HepG2 (cell line): ENCODE data around the gene KATNA1. TPM values are rescaled to one million over a fixed set of nuclear protein-coding genes. Genes with fewer than 3 reads are reported as not detected.

ENCODE experiments used
- ATF1 ChIP-seq: IDR thresholded peaks from 2 replicates; pipeline ENCODE4 v1.6.1; 2016; ENCODE audit warnings: mild to moderate bottlenecking, control low read depth
- ERF ChIP-seq: IDR thresholded peaks from 2 replicates; pipeline ENCODE4 v1.6.1; 2018; ENCODE audit warnings: missing biosample characterization, missing genetic modification reagents
- HES4 ChIP-seq: sonication (generic); formaldehyde crosslinking; IDR thresholded peaks from 2 replicates; pipeline ENCODE4 v1.9.0; 2021; ENCODE audit warnings: mild to moderate bottlenecking, missing genetic modification reagents, borderline replicate concordance
- JUN ChIP-seq: sonication (generic); formaldehyde crosslinking; IDR thresholded peaks from 2 replicates; pipeline ENCODE4 v1.4.0; 2020; ENCODE audit warnings: mild to moderate bottlenecking, missing genetic modification reagents
- JUNB ChIP-seq: sonication (generic); formaldehyde crosslinking; IDR thresholded peaks from 2 replicates; pipeline ENCODE4 v1.8.0; 2022; ENCODE audit warnings: missing genetic modification reagents, mild to moderate bottlenecking, borderline replicate concordance
- NR3C1 ChIP-seq: sonication (generic); formaldehyde crosslinking; IDR thresholded peaks from 2 replicates; pipeline ENCODE4 v1.4.0; 2020; ENCODE audit warnings: missing genetic modification reagents
- PCBP2 ChIP-seq: fragments of 200-400 bp; formaldehyde crosslinking; optimal IDR thresholded peaks from 2 replicates; pipeline ENCODE3; 2018; ENCODE audit warnings: low read length, low read depth; ENCODE audit not compliant: poor library complexity, severe bottlenecking
- PPARG ChIP-seq: conservative IDR thresholded peaks from 2 replicates; pipeline ENCODE4 v1.6.1; 2016; ENCODE audit warnings: missing biosample characterization, missing genetic modification reagents
- STAT5B ChIP-seq: sonication (generic); formaldehyde crosslinking; IDR thresholded peaks from 2 replicates; pipeline ENCODE4 v1.4.0; 2020; ENCODE audit warnings: missing genetic modification reagents
- TBP ChIP-seq: sonication (generic); formaldehyde crosslinking; IDR thresholded peaks from 2 replicates; pipeline ENCODE4 v1.5.0; 2020; ENCODE audit warnings: missing genetic modification reagents
- TCF7L2 ChIP-seq: IDR thresholded peaks from 2 replicates; pipeline ENCODE4 v1.6.1; 2011; ENCODE audit warnings: mild to moderate bottlenecking, low read depth, low read length, moderate library complexity
- ZNF30 ChIP-seq: sonication (generic); formaldehyde crosslinking; IDR thresholded peaks from 2 replicates; pipeline ENCODE4 v1.5.0; 2020; ENCODE audit warnings: mild to moderate bottlenecking, missing genetic modification reagents
- ZNF737 ChIP-seq: sonication (generic); formaldehyde crosslinking; IDR thresholded peaks from 2 replicates; pipeline ENCODE4 v1.5.0; 2020; ENCODE audit warnings: missing genetic modification reagents, mild to moderate bottlenecking, borderline replicate concordance
- polyA plus RNA-seq, 8 experiments: library from polyadenylated mRNA; depleted of rRNA in 3 of 8; stranded (reverse) in 7 of 8; unstranded in 1 of 8; fragments of >200 nt; fragmentation: Illumina TruSeq in 4 of 8; extraction: Trizol in 4 of 8; gene quantifications; 2 replicates each; pipeline versions ENCODE4 v1.2.1 to v1.2.3, GENCODE V29; 2011 to 2016; ENCODE audit warnings: low read depth in 4 of 8, missing spikeins in 1 of 8, mixed read lengths in 1 of 8; ENCODE audit not compliant: insufficient read depth in 1 of 8
- total RNA-seq, 5 experiments: library from RNA; depleted of rRNA; stranded (reverse); fragments of >200 nt; fragmentation: Illumina TruSeq; extraction: Trizol; gene quantifications; 2 replicates each; pipeline ENCODE4 v1.2.3, GENCODE V29; 2016; ENCODE audit warnings: low read depth in 1 of 5
- TF ChIP-seq, protein P1 (sequence below): sonication (generic); formaldehyde crosslinking; IDR thresholded peaks from 2 replicates; pipeline ENCODE4 v1.5.0; 2020; ENCODE audit warnings: mild to moderate bottlenecking, missing genetic modification reagents
- TF ChIP-seq, protein P2 (sequence below): sonication (generic); formaldehyde crosslinking; IDR thresholded peaks from 2 replicates; pipeline ENCODE4 v1.5.1; 2020; ENCODE audit warnings: mild to moderate bottlenecking, missing genetic modification reagents
- TF ChIP-seq, protein P3 (sequence below): sonication (generic); formaldehyde crosslinking; conservative IDR thresholded peaks from 2 replicates; pipeline ENCODE4 v1.8.0; 2022; ENCODE audit warnings: low read depth, missing genetic modification reagents
- TF ChIP-seq, protein P4 (sequence below): IDR thresholded peaks from 2 replicates; pipeline ENCODE4 v1.6.1; 2012; ENCODE audit warnings: inconsistent platforms
- TF ChIP-seq, protein P5 (sequence below): IDR thresholded peaks from 2 replicates; pipeline ENCODE4 v1.6.1; 2016; ENCODE audit warnings: control low read depth
- TF ChIP-seq, protein P6 (sequence below): sonication (generic); formaldehyde crosslinking; IDR thresholded peaks from 2 replicates; pipeline ENCODE4 v1.5.0; 2020; ENCODE audit warnings: mild to moderate bottlenecking, missing genetic modification reagents

The KATNA1 gene
- total and polyA plus RNA-seq, 2 of the 13 experiments (the other 11 are each of a cell fraction or from before 2014, with no cell fraction given) = 14.8 to 25.3 TPM

DNA sequence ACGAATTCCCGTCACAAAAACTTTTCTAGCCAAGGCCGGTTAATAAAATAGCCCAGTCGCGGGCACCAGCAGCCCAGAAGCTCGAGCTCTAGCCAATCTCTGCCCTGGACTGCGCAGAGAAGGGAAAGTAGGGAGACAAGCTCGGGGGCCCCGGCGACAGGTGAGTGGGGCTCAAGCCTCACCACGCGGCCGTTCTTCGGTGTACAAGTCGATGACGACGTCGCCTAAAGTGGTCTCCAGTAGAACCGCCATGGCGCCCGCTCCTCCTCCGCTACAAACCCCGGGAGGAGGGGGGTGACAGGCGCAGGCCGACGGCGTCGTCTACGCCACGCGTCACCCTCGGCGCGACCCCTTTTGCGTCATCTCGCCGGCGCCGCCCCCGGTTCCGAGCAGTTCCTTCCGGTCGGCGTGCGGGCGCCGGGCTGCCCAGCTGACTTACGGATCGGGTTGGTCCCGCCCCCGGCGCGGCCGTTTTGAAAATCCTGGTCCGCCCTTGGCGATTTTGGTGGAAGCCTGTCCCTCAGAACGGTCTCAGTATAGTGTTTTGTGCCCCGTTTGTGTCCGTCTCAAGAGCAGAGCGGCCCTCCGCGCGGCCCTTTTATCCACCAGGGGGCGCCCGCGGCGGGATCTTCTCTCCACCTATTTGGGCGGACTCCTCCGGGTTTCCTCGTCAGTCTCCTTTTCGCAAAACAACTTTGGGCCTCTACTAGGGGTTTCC, 102.6 kb downstream of the KATNA1 start, which contains the start of gene PPIL4 (continued):
- TF ChIP-seq, protein P1, sequence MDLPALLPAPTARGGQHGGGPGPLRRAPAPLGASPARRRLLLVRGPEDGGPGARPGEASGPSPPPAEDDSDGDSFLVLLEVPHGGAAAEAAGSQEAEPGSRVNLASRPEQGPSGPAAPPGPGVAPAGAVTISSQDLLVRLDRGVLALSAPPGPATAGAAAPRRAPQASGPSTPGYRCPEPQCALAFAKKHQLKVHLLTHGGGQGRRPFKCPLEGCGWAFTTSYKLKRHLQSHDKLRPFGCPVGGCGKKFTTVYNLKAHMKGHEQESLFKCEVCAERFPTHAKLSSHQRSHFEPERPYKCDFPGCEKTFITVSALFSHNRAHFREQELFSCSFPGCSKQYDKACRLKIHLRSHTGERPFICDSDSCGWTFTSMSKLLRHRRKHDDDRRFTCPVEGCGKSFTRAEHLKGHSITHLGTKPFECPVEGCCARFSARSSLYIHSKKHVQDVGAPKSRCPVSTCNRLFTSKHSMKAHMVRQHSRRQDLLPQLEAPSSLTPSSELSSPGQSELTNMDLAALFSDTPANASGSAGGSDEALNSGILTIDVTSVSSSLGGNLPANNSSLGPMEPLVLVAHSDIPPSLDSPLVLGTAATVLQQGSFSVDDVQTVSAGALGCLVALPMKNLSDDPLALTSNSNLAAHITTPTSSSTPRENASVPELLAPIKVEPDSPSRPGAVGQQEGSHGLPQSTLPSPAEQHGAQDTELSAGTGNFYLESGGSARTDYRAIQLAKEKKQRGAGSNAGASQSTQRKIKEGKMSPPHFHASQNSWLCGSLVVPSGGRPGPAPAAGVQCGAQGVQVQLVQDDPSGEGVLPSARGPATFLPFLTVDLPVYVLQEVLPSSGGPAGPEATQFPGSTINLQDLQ (CRISPR knock-in tag) = peak; percentile 25; the same call in 1 of the 2 replicates
- TF ChIP-seq PPARG = no peak
- TF ChIP-seq TCF7L2 = no peak
- TF ChIP-seq PCBP2 = no peak
- TF ChIP-seq, protein P2, sequence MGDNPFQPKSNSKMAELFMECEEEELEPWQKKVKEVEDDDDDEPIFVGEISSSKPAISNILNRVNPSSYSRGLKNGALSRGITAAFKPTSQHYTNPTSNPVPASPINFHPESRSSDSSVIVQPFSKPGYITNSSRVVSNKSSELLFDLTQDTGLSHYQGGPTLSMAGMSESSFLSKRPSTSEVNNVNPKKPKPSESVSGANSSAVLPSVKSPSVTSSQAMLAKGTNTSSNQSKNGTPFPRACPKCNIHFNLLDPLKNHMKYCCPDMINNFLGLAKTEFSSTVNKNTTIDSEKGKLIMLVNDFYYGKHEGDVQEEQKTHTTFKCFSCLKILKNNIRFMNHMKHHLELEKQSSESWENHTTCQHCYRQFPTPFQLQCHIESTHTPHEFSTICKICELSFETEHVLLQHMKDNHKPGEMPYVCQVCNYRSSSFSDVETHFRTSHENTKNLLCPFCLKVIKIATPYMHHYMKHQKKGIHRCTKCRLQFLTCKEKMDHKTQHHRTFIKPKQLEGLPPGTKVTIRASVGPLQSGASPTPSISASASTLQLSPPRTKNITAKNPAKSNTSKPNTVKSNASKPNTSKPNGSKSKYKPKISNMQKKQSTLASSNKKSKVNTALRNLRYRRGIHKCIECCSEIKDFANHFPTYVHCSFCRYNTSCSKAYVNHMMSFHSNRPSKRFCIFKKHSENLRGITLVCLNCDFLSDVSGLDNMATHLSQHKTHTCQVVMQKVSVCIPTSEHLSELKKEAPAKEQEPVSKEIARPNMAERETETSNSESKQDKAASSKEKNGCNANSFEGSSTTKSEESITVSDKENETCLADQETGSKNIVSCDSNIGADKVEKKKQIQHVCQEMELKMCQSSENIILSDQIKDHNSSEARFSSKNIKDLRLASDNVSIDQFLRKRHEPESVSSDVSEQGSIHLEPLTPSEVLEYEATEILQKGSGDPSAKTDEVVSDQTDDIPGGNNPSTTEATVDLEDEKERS (CRISPR knock-in tag) = peak; percentile 33; the same call in 1 of the 2 replicates
- TF ChIP-seq, protein P3, sequence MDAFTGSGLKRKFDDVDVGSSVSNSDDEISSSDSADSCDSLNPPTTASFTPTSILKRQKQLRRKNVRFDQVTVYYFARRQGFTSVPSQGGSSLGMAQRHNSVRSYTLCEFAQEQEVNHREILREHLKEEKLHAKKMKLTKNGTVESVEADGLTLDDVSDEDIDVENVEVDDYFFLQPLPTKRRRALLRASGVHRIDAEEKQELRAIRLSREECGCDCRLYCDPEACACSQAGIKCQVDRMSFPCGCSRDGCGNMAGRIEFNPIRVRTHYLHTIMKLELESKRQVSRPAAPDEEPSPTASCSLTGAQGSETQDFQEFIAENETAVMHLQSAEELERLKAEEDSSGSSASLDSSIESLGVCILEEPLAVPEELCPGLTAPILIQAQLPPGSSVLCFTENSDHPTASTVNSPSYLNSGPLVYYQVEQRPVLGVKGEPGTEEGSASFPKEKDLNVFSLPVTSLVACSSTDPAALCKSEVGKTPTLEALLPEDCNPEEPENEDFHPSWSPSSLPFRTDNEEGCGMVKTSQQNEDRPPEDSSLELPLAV = no peak
- TF ChIP-seq ATF1 (CRISPR knock-in tag) = peak; percentile 100
- peak; percentile 98 for TF ChIP-seq ERF (CRISPR knock-in tag)
- peak; percentile 96; the same call in 1 of the 2 replicates for TF ChIP-seq TBP (CRISPR knock-in tag)
- TF ChIP-seq JUN (CRISPR knock-in tag) = no peak
- TF ChIP-seq, protein P4, sequence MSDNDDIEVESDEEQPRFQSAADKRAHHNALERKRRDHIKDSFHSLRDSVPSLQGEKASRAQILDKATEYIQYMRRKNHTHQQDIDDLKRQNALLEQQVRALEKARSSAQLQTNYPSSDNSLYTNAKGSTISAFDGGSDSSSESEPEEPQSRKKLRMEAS = peak; percentile 92
- no peak for TF ChIP-seq NR3C1 (CRISPR knock-in tag)
- no peak for TF ChIP-seq JUNB
- peak; percentile 87; the same call in 1 of the 2 replicates for TF ChIP-seq ZNF737 (CRISPR knock-in tag)
- TF ChIP-seq, protein P5, sequence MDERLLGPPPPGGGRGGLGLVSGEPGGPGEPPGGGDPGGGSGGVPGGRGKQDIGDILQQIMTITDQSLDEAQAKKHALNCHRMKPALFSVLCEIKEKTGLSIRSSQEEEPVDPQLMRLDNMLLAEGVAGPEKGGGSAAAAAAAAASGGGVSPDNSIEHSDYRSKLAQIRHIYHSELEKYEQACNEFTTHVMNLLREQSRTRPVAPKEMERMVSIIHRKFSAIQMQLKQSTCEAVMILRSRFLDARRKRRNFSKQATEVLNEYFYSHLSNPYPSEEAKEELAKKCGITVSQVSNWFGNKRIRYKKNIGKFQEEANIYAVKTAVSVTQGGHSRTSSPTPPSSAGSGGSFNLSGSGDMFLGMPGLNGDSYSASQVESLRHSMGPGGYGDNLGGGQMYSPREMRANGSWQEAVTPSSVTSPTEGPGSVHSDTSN (CRISPR knock-in tag) = no peak
- TF ChIP-seq, protein P6, sequence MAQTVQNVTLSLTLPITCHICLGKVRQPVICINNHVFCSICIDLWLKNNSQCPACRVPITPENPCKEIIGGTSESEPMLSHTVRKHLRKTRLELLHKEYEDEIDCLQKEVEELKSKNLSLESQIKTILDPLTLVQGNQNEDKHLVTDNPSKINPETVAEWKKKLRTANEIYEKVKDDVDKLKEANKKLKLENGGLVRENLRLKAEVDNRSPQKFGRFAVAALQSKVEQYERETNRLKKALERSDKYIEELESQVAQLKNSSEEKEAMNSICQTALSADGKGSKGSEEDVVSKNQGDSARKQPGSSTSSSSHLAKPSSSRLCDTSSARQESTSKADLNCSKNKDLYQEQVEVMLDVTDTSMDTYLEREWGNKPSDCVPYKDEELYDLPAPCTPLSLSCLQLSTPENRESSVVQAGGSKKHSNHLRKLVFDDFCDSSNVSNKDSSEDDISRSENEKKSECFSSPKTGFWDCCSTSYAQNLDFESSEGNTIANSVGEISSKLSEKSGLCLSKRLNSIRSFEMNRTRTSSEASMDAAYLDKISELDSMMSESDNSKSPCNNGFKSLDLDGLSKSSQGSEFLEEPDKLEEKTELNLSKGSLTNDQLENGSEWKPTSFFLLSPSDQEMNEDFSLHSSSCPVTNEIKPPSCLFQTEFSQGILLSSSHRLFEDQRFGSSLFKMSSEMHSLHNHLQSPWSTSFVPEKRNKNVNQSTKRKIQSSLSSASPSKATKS (CRISPR knock-in tag) = no peak
- peak; percentile 79; the same call in 1 of the 2 replicates for TF ChIP-seq STAT5B (CRISPR knock-in tag)
- TF ChIP-seq HES4 (CRISPR knock-in tag) = no peak
- TF ChIP-seq ZNF30 (CRISPR knock-in tag) = no peak
